Tibial artery (tissue), 4 donors: ENCODE results near the gene ARHGEF37.

ENCODE experiments used
- DNase-seq, 2 donors: peaks; one replicate each; pipeline ENCODE4 v3.0.0-alpha.2; 2019
- H3K27ac ChIP-seq, 2 donors: fragments of 200-600 bp; sonication (generic) in 1 of 2; 1 replicate in 1 of 2; 2 replicates in 1 of 2; pipeline ENCODE4 v1.5.1; 2018 to 2019; ENCODE audit warnings: mild to moderate bottlenecking in 1 of 2
- H3K27me3 ChIP-seq, 2 donors: fragments of 200-600 bp; sonication (generic) in 1 of 2; one replicate each; pipeline versions ENCODE4 v1.5.1 to v1.6.0; 2016 to 2019
- H3K36me3 ChIP-seq, 3 donors: fragments of 200-600 bp; sonication (generic) in 2 of 3; one replicate each; pipeline ENCODE4 v1.5.1; 2016 to 2019; ENCODE audit warnings: mild to moderate bottlenecking in 2 of 3
- H3K4me1 ChIP-seq, 4 donors: fragments of 200-600 bp; sonication (generic) in 2 of 4; 1 replicate in 3 of 4; 2 replicates in 1 of 4; pipeline ENCODE4 v1.5.1; 2016 to 2019
- H3K4me3 ChIP-seq, 2 donors: fragments of 200-600 bp; sonication (generic) in 1 of 2; 1 replicate in 1 of 2; 2 replicates in 1 of 2; pipeline ENCODE4 v1.5.1; 2018 to 2019; ENCODE audit warnings: mild to moderate bottlenecking in 2 of 2
- H3K9me3 ChIP-seq, 3 donors: fragments of 200-600 bp; sonication (generic) in 1 of 3; one replicate each; pipeline ENCODE4 v1.5.1; 2016 to 2019
- intact Hi-C: fragments of 100-400 bp; cut with DNase I; formaldehyde crosslinking; loops from one replicate; pipeline ENCODE4 v1.15.0; 2023; ENCODE audit warnings: low total_unique reads
- TF ChIP-seq, protein P1 (sequence below), 2 experiments: fragments of 200-600 bp in 1 of 2; fragments of 450-650 bp in 1 of 2; IDR thresholded peaks; one replicate each; pipeline ENCODE4 v1.5.1; 2017 to 2019; ENCODE audit warnings: antibody characterized with exemption in 2 of 2, mild to moderate bottlenecking in 1 of 2, moderate library complexity in 1 of 2

Gene ARHGEF37

DNA sequence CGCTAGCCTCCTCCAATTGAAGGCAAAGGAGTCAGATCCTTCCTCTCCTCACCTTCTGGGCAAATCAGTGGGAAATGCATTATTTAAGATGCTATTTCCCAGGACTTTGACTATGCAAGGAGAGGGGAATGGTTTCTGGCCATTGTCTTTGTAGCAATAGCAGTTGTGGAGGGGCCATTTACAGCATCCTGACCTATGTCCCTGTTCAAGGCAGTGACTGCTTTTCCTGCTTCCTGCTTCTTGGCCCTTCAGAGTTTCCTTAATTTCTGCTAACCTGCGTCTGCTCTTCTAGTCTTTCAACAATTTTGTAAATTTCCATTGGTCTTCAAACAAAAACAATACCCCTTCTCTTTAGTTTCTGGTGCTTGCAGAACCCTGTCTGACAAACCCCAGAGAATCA is 76.0 kb downstream of the ARHGEF37 start:
- Histone ChIP-seq H3K36me3 (no peaks in the 10 kb centered on the region), H3K4me1 (no peaks in the 10 kb centered on the region), H3K27ac (no peak overlapping the region), H3K27me3 (peaks cover 0 to 14% of the 10 kb centered on the region in 2 donors), H3K4me3 (no peak overlapping the region), H3K9me3 (no peaks in the 10 kb centered on the region)
- intact Hi-C loops: no loop called here
- TF ChIP-seq, protein P1, sequence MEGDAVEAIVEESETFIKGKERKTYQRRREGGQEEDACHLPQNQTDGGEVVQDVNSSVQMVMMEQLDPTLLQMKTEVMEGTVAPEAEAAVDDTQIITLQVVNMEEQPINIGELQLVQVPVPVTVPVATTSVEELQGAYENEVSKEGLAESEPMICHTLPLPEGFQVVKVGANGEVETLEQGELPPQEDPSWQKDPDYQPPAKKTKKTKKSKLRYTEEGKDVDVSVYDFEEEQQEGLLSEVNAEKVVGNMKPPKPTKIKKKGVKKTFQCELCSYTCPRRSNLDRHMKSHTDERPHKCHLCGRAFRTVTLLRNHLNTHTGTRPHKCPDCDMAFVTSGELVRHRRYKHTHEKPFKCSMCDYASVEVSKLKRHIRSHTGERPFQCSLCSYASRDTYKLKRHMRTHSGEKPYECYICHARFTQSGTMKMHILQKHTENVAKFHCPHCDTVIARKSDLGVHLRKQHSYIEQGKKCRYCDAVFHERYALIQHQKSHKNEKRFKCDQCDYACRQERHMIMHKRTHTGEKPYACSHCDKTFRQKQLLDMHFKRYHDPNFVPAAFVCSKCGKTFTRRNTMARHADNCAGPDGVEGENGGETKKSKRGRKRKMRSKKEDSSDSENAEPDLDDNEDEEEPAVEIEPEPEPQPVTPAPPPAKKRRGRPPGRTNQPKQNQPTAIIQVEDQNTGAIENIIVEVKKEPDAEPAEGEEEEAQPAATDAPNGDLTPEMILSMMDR (IDR thresholded peaks at IDR 0.05): no peak
- no peak for DNase-seq

DNA sequence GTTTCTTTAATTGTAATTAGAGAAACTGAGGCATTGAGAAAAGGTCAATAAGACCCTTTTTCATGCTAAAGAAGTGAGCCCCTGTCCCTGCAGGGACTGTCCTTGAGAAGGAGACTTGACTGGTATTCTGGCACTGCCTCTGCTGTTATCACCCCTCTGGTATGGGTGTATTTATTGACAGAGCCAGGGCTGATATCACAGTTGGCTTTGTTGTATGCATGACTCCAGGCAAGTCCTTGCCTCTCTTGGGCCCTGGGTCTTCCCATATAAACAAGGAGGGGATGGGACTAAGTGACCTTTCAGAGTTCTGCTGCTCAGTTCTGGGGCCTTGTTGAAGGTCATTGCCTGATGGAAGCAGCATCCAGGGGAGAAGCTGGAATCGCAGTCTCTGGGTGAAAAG is 77.0 kb downstream of the ARHGEF37 start:
- Histone ChIP-seq H3K27me3 (peaks cover 0 to 14% of the 10 kb centered on the region in 2 donors), H3K27ac (no peak overlapping the region), H3K4me1 (no peaks in the 10 kb centered on the region), H3K36me3 (no peaks in the 10 kb centered on the region), H3K9me3 (no peaks in the 10 kb centered on the region), H3K4me3 (no peak overlapping the region)
- DNase-seq: no peak
- TF ChIP-seq, protein P1 (IDR thresholded peaks at IDR 0.05): no peak
- intact Hi-C loops: no loop called here

- H3K36me3 ChIP-seq: no peaks in the 10 kb centered on the region
- no peaks in the 10 kb centered on the region for H3K4me1 ChIP-seq
- no peaks in the 10 kb centered on the region for H3K27me3 ChIP-seq
- TF ChIP-seq, protein P1 (IDR thresholded peaks at IDR 0.05): no peak
- peaks cover 0 to 14% (median 0%) of the 10 kb centered on the region in 3 donors for H3K9me3 ChIP-seq
- no peak overlapping the region for H3K4me3 ChIP-seq
- intact Hi-C loops: no loop called here
- H3K27ac ChIP-seq: no peak overlapping the region
- no peak for DNase-seq
Measured at GRCh38 chr5:149664083-149664482, 82.8 kb downstream of the ARHGEF37 start.

DNA sequence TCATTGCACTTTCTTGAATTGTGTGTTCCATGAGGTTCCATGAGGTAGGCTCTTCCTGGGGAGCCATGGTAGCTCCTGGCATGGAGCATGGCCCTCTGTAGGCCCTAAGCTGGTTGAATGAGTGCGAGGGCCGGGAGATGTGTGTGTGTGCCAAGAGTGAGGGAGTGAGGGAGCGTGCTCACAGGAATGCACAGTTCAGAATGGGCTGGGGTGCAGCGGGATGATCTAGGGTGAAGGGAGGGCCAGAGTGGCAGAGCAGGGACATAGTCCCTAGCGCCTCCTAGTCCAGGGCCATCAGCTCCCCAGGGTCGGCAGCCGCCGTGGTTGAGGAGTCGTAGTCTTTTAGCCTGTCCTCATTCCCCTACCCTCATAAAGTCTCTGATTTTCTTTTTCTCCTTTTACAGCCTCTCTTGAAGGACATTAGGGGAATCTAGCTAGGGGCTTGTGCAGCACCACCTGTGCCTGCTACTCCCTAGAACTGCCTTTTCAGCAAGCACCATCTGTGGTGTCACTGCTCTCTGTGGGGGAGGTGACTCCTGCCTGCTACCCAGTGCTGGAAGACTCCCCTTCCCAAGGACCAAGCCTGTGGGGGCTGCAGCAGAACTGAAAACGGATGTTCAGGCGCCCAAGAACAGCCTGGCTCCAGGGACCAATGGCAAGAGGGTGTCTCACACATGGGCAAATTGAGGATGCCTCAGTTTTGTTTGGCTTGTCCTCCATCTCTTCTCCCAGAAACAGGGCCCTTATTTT is 83.5 kb downstream of the ARHGEF37 start:
- intact Hi-C loops: no loop called here
- TF ChIP-seq, protein P1 (IDR thresholded peaks at IDR 0.05): no peak
- Histone ChIP-seq H3K27me3 (no peaks in the 10 kb centered on the region), H3K4me1 (no peaks in the 10 kb centered on the region), H3K36me3 (no peaks in the 10 kb centered on the region), H3K4me3 (no peak overlapping the region), H3K9me3 (peaks cover 0 to 14% (median 0%) of the 10 kb centered on the region in 3 donors), H3K27ac (no peak overlapping the region)
- DNase-seq: no peak

DNA sequence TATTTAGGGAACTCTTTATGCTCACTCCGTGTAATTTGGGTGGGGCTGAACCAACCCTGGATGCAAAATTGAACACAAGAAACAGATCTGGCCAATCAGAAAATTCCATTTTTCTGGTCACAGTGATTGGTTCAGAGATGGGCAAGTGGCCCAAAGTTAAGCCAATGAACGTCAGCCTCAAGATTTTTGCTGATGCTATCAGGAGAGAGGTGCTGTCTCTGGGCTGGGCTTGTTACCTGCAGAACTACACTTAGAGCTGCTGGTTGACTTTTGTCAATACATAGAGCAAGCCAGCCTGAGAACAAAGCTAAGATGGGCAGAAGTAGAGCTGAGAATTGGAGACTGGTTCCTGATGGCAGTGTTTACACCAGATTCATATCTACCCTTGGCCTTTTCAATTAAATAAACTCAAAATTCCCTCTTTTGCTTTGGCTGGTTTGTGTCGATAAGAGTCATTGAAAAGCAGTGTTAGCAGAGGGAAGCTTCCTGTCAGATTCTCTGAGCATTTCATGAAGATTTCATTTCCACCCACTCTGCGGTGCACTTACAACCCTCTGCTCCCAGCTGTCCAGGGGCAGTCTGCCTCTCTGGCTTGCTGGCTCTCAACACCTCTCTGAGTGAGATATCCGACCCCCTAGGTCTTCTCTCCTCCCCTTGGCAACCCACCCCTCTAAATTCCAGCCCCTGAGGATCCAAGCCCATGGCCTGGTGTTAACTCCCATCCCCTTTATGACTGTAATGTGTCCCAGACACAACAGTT is 84.3 kb downstream of the ARHGEF37 start:
- Histone ChIP-seq H3K36me3 (no peaks in the 10 kb centered on the region), H3K27ac (no peak overlapping the region), H3K4me3 (no peak overlapping the region), H3K4me1 (no peaks in the 10 kb centered on the region), H3K27me3 (no peaks in the 10 kb centered on the region), H3K9me3 (peaks cover 0 to 17% (median 0%) of the 10 kb centered on the region in 3 donors)
- DNase-seq: no peak
- TF ChIP-seq, protein P1 (IDR thresholded peaks at IDR 0.05): no peak
- intact Hi-C loops: no loop called here
